Small intestine (tissue), 7 donors: Measurements from ENCODE around the gene PGAM5. TPM values are rescaled to one million over a fixed set of nuclear protein-coding genes. Genes with fewer than 3 reads are reported as not detected.

Experiments
- DNase-seq, 2 donors: peaks; one replicate each; pipeline versions ENCODE4 v3.0.0 to v3.0.0-alpha.2; 2013
- FAIRE-seq: peaks from 2 replicates; lab custom pipeline; 2012; peaks lifted over from hg19 to GRCh38; lab: Jason Lieb, UNC
- H3K27ac ChIP-seq, 3 donors: one replicate each; pipeline ENCODE4 v1.5.1; 2013; ENCODE audit warnings: low read length in 2 of 3, mild to moderate bottlenecking in 2 of 3, control low read depth in 1 of 3, inconsistent platforms in 1 of 3, low read depth in 1 of 3, moderate library complexity in 1 of 3
- H3K27me3 ChIP-seq, 3 donors: one replicate each; pipeline ENCODE4 v1.6.1; 2013; ENCODE audit warnings: low read length in 3 of 3, inconsistent platforms in 1 of 3; ENCODE audit not compliant: control insufficient read depth in 3 of 3, insufficient read depth in 3 of 3
- H3K36me3 ChIP-seq, 3 donors: one replicate each; pipeline ENCODE4 v1.6.1; 2013; ENCODE audit warnings: low read length in 3 of 3, inconsistent platforms in 1 of 3, low read depth in 1 of 3, mild to moderate bottlenecking in 1 of 3, moderate library complexity in 1 of 3; ENCODE audit not compliant: control insufficient read depth in 3 of 3, insufficient read depth in 2 of 3
- H3K4me1 ChIP-seq, 3 donors: one replicate each; pipeline ENCODE4 v1.6.1; 2013; ENCODE audit warnings: low read length in 2 of 3, inconsistent platforms in 1 of 3, low read depth in 1 of 3, mild to moderate bottlenecking in 1 of 3, moderate library complexity in 1 of 3; ENCODE audit not compliant: control insufficient read depth in 3 of 3, insufficient read depth in 2 of 3
- H3K4me3 ChIP-seq, 3 donors: one replicate each; pipeline ENCODE4 v1.5.1; 2013; ENCODE audit warnings: low read length in 3 of 3, control low read depth in 1 of 3, inconsistent platforms in 1 of 3, low read depth in 1 of 3, mild to moderate bottlenecking in 1 of 3, moderate library complexity in 1 of 3
- H3K9me3 ChIP-seq, 2 donors: one replicate each; pipeline ENCODE4 v1.6.1; 2013; ENCODE audit warnings: low read depth in 1 of 2, low read length in 1 of 2; ENCODE audit not compliant: control insufficient read depth in 2 of 2, insufficient read depth in 1 of 2
- WGBS, 3 donors: extraction: QIAGEN DNeasy Blood & Tissue Kit; methylation state at CpG; one replicate each; pipeline ENCODE4 v1.1.7; 2013; 5-methylcytosine and 5-hydroxymethylcytosine counted together
- polyA plus RNA-seq, 4 donors: library from polyadenylated mRNA; stranded (reverse) in 3 of 4; unstranded in 1 of 4; fragments of 200-250 nt in 3 of 4; fragments of 120-200 nt in 1 of 4; gene quantifications; one replicate each; pipeline versions ENCODE4 v1.2.1 to v1.2.3, GENCODE V29; 2013
- donor health status: healthy with polysubstance abuse.
- donor health status: control.
- donor health status: control.
- donor health status: Bipolar disorder and iron deficiency.
- donor health status: healthy.

Gene PGAM5
- polyA plus RNA-seq, 4 donors: 9.5 to 35.5 (median 15.8) TPM

GRCh38 chr12:132668191-132669088 is 42.2 kb upstream of the PGAM5 start:
- Histone ChIP-seq H3K36me3 (peaks cover 11 to 84% (median 27%) of the 10 kb centered on the region in 3 donors), H3K27me3 (no peaks in the 10 kb centered on the region), H3K9me3 (no peaks in the 10 kb centered on the region), H3K4me3 (no peak overlapping the region), H3K27ac (no peak overlapping the region), H3K4me1 (no peaks in the 10 kb centered on the region)
- no peak for DNase-seq
- FAIRE-seq: no peak
- WGBS, 3 donors: 96 to 98% (median 97%) methylated on average over 30 of the region's 30 CpGs

DNA sequence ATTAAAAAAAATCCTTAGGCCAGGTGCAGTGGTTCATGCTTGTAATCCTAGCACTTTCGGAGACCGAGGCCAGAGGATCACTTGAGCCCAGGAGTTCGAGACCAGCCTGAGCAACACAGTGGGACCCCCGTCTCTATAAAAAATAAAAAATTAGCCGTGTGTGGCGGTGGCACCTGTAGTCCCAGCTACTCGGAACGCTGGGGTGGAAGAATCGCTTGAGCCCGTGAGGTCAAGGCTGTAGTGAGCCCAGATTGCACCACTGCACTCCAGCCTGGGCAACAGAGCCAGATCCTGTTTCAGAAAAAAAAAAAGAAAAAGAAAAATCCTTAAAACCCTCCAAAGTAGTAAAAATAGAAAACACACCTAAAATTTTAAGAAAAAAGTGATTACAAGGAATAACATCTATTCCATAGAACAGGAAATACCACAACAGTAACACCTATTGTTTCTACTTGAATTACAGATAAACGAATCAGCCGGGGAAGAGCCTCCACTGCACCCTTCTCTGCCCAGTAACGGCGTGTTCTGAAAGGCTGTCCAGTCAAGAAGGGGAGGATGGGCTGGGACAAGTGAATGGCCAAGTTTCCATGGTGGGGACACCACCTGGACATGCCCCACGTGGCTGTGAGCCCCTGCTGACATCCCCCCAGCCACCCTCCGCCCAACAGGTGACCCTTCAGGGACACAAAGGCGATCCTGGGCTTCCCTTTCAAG is 41.3 kb upstream of the PGAM5 start:
- FAIRE-seq: no peak
- no peak overlapping the region for H3K4me3 ChIP-seq
- H3K27me3 ChIP-seq: no peaks in the 10 kb centered on the region
- WGBS, 3 donors: 93 to 95% (median 95%) methylated on average over 17 of the region's 17 CpGs
- no peak for DNase-seq
- no peak overlapping the region for H3K27ac ChIP-seq
- no peaks in the 10 kb centered on the region for H3K9me3 ChIP-seq
- peaks cover 11 to 85% (median 27%) of the 10 kb centered on the region in 3 donors for H3K36me3 ChIP-seq
- no peaks in the 10 kb centered on the region for H3K4me1 ChIP-seq

GRCh38 chr12:132672116-132672515 is 38.5 kb upstream of the PGAM5 start:
- Histone ChIP-seq H3K9me3 (no peaks in the 10 kb centered on the region), H3K27me3 (no peaks in the 10 kb centered on the region), H3K36me3 (peaks cover 11 to 86% (median 18%) of the 10 kb centered on the region in 3 donors), H3K4me3 (no peak overlapping the region), H3K27ac (no peak overlapping the region), H3K4me1 (no peaks in the 10 kb centered on the region)
- DNase-seq: no peak
- no peak for FAIRE-seq
- 84 to 89% (median 85%) methylated on average over 16 of the region's 16 CpGs for WGBS, 3 donors

GRCh38 chr12:132672678-132673077 is 38.0 kb upstream of the PGAM5 start:
- FAIRE-seq (no peak), DNase-seq (no peak)
- H3K27ac ChIP-seq: no peak overlapping the region
- 86 to 91% (median 89%) methylated on average over 12 of the region's 12 CpGs for WGBS, 3 donors
- no peaks in the 10 kb centered on the region for H3K9me3 ChIP-seq
- H3K4me3 ChIP-seq: no peak overlapping the region
- H3K36me3 ChIP-seq: peaks cover 11 to 86% (median 17%) of the 10 kb centered on the region in 3 donors
- no peaks in the 10 kb centered on the region for H3K27me3 ChIP-seq
- H3K4me1 ChIP-seq: no peaks in the 10 kb centered on the region

DNA sequence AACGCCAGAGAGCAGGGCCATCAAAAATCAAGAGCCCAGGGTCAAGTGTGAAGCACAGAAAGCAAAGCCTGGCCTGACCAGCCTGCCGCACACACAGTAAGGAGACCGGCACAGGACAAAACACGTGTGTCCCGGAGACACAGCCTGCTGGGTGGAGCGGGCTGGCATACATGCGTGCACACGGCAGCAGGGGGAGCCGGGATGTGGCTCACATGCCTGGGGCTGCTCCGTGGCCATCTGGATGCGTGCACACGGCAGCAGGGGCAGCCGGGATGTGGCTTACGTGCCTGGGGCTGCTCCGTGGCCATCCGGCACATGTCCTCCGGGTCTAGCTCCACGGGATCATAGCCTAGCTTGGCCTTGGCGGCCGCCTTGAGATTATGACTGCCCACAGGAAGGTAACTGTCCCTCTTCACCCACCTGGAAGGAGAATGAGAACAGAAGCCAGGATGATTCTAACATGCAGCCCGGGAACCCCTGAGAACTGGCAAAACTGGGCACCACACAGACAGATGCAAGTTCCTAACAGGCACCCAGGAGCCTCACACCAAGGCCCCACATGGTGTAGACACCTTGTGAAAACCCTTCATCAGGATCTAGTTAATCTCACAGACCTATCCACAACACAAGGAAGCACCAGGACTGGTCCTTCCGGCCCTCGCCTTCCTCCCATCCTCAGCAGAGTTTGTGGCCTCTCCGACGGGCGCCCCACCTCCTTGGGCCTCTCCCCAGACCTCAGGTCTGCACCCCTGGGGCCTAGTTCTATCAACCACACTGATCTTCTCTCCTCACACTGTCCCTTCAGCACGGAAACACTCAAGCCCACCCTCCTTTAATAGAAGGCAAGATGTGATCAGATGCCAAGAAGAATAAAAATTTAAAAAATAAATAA is 37.1 kb upstream of the PGAM5 start:
- H3K36me3 ChIP-seq: peaks cover 13 to 87% (median 14%) of the 10 kb centered on the region in 3 donors
- H3K4me1 ChIP-seq: no peaks in the 10 kb centered on the region
- WGBS, 3 donors: 93 to 95% (median 94%) methylated on average over 27 of the region's 27 CpGs
- no peak for FAIRE-seq
- H3K27ac ChIP-seq: no peak overlapping the region
- no peaks in the 10 kb centered on the region for H3K27me3 ChIP-seq
- H3K4me3 ChIP-seq: no peak overlapping the region
- no peaks in the 10 kb centered on the region for H3K9me3 ChIP-seq
- DNase-seq: no peak

- peaks cover 12 to 84% (median 13%) of the 10 kb centered on the region in 3 donors for H3K36me3 ChIP-seq
Measured at GRCh38 chr12:132674561-132674960, 36.1 kb upstream of the PGAM5 start.

GRCh38 chr12:132675757-132676432 is 34.7 kb upstream of the PGAM5 start:
- no peaks in the 10 kb centered on the region for H3K9me3 ChIP-seq
- 80 to 90% (median 85%) methylated on average over 14 of the region's 14 CpGs for WGBS, 3 donors
- H3K27ac ChIP-seq: no peak overlapping the region
- H3K4me1 ChIP-seq: no peaks in the 10 kb centered on the region
- H3K36me3 ChIP-seq: peaks cover 12 to 79% (median 13%) of the 10 kb centered on the region in 3 donors
- no peaks in the 10 kb centered on the region for H3K27me3 ChIP-seq
- DNase-seq (peak in 1 of 2 donors; percentile 17), FAIRE-seq (no peak)
- no peak overlapping the region for H3K4me3 ChIP-seq

More at GRCh38 chr12:132674561-132674960, 36.1 kb upstream of the PGAM5 start:
- Histone ChIP-seq H3K27me3 (no peaks in the 10 kb centered on the region), H3K9me3 (no peaks in the 10 kb centered on the region), H3K27ac (no peak overlapping the region), H3K4me3 (no peak overlapping the region), H3K4me1 (no peaks in the 10 kb centered on the region)
- 91 to 97% (median 95%) methylated on average over 5 of the region's 5 CpGs for WGBS, 3 donors
- FAIRE-seq (no peak), DNase-seq (no peak)
